ENCODE results near the gene CNKSR2. TPM values are rescaled to one million over a fixed set of nuclear protein-coding genes. Genes with fewer than 3 reads are reported as not detected.

Gene CNKSR2
- total RNA-seq, 1 experiment from 2014 or later: 11.3 TPM

- no peaks in the 10 kb centered on the region for H3K9me3 Mint-ChIP-seq
- H3K36me3 Mint-ChIP-seq: no peaks in the 10 kb centered on the region
- no peak for TF ChIP-seq ZNF425 (CRISPR knock-in tag; conservative IDR thresholded peaks at IDR 0.05)
- ATAC-seq (no peak), DNase-seq (ENCODE audit: low spot score) (no peak)
- H3K4me3 Mint-ChIP-seq: no peak overlapping the region
- POLR2A ChIA-PET: no interaction called here
- H3K27ac Mint-ChIP-seq: no peak overlapping the region
- H3K27me3 Mint-ChIP-seq (ENCODE audit: low read depth): no peaks in the 10 kb centered on the region
- peaks cover 8% of the 10 kb centered on the region for H3K4me1 Mint-ChIP-seq
- CTCF ChIA-PET: interaction anchor here (0.8 to 1.2 kb wide), 3 partner anchors 9 to 72 kb away, joined by 3 read pairs; no protein-coding TSS in a partner anchor
Measured at GRCh38 chrX:21699136-21699535, 324.9 kb downstream of the CNKSR2 start.

GRCh38 chrX:21700275-21700674 is 326.1 kb downstream of the CNKSR2 start:
- ChIA-PET POLR2A (no interaction called here), CTCF (interaction anchor here (1.1 kb wide), 1 partner anchor 71 kb away, joined by 3 read pairs; no protein-coding TSS in a partner anchor)
- TF ChIP-seq NFATC4 (CRISPR knock-in tag; IDR thresholded peaks at IDR 0.05): no peak
- no peak for TF ChIP-seq ZNF232 (CRISPR knock-in tag; IDR thresholded peaks at IDR 0.05)
- no peak for TF ChIP-seq ZNF416 (CRISPR knock-in tag; IDR thresholded peaks at IDR 0.05)
- no peak for TF ChIP-seq ZBTB21 (CRISPR knock-in tag; IDR thresholded peaks at IDR 0.05; ENCODE audit: borderline replicate concordance)
- no peak for TF ChIP-seq ZNF121 (CRISPR knock-in tag; IDR thresholded peaks at IDR 0.05)
- no peaks in the 10 kb centered on the region for H3K36me3 Mint-ChIP-seq
- H3K27ac Mint-ChIP-seq: no peak overlapping the region
- no peak for ATAC-seq
- H3K27me3 Mint-ChIP-seq (ENCODE audit: low read depth): no peaks in the 10 kb centered on the region
- no peaks in the 10 kb centered on the region for H3K9me3 Mint-ChIP-seq
- no peak overlapping the region for H3K4me3 Mint-ChIP-seq
- no peak for DNase-seq (ENCODE audit: low spot score)
- H3K4me1 Mint-ChIP-seq: peaks cover 10% of the 10 kb centered on the region

GRCh38 chrX:21700967-21701366 is 326.7 kb downstream of the CNKSR2 start:
- no peaks in the 10 kb centered on the region for H3K36me3 Mint-ChIP-seq
- ChIA-PET POLR2A (no interaction called here), CTCF (no interaction called here)
- no peaks in the 10 kb centered on the region for H3K9me3 Mint-ChIP-seq
- H3K27ac Mint-ChIP-seq: no peak overlapping the region
- DNase-seq (ENCODE audit: low spot score) (no peak), ATAC-seq (no peak)
- no peaks in the 10 kb centered on the region for H3K27me3 Mint-ChIP-seq (ENCODE audit: low read depth)
- H3K4me1 Mint-ChIP-seq: peaks cover 10% of the 10 kb centered on the region
- H3K4me3 Mint-ChIP-seq: no peak overlapping the region
- TF ChIP-seq ZNF396 (CRISPR knock-in tag; IDR thresholded peaks at IDR 0.05; ENCODE audit: borderline replicate concordance) (no peak), TEAD1 (CRISPR knock-in tag; IDR thresholded peaks at IDR 0.05) (no peak), HMGXB4 (CRISPR knock-in tag; IDR thresholded peaks at IDR 0.05) (no peak), AR (CRISPR knock-in tag; IDR thresholded peaks at IDR 0.05) (no peak), SMAD3 (CRISPR knock-in tag; IDR thresholded peaks at IDR 0.05; ENCODE audit: borderline replicate concordance) (no peak), USF2 (CRISPR knock-in tag; IDR thresholded peaks at IDR 0.05) (no peak)

- H3K4me3 Mint-ChIP-seq: no peak overlapping the region
- DNase-seq (ENCODE audit: low spot score): no peak
- H3K36me3 Mint-ChIP-seq: no peaks in the 10 kb centered on the region
- no peaks in the 10 kb centered on the region for H3K9me3 Mint-ChIP-seq
- peaks cover 10% of the 10 kb centered on the region for H3K4me1 Mint-ChIP-seq
- no peak overlapping the region for H3K27ac Mint-ChIP-seq
- CTCF ChIA-PET: interaction anchor here (1.7 kb wide), 1 partner anchor 23 kb away, joined by 5 read pairs; no protein-coding TSS in a partner anchor
- no peak for ATAC-seq
- H3K27me3 Mint-ChIP-seq (ENCODE audit: low read depth): no peaks in the 10 kb centered on the region
- POLR2A ChIA-PET: no interaction called here
- no peak for TF ChIP-seq ZSCAN18 (CRISPR knock-in tag; IDR thresholded peaks at IDR 0.05)
- TF ChIP-seq E2F4 (CRISPR knock-in tag; IDR thresholded peaks at IDR 0.05; ENCODE audit: borderline replicate concordance, low read depth): no peak
- TF ChIP-seq AR (CRISPR knock-in tag; IDR thresholded peaks at IDR 0.05): no peak
- no peak for TF ChIP-seq IRF2 (CRISPR knock-in tag; IDR thresholded peaks at IDR 0.05; ENCODE audit: borderline replicate concordance, low read depth)
Measured at GRCh38 chrX:21702725-21703124, 328.5 kb downstream of the CNKSR2 start.

All from WTC11 (cell line).